Measurements from ENCODE around the gene AFDN. TPM values are rescaled to one million over a fixed set of nuclear protein-coding genes. Genes with fewer than 3 reads are reported as not detected.

The AFDN gene
- total and polyA plus RNA-seq, 2 of the 8 experiments (the other 6 are each of a cell fraction or from before 2014, with no cell fraction given): 53.4 to 192 TPM

DNA sequence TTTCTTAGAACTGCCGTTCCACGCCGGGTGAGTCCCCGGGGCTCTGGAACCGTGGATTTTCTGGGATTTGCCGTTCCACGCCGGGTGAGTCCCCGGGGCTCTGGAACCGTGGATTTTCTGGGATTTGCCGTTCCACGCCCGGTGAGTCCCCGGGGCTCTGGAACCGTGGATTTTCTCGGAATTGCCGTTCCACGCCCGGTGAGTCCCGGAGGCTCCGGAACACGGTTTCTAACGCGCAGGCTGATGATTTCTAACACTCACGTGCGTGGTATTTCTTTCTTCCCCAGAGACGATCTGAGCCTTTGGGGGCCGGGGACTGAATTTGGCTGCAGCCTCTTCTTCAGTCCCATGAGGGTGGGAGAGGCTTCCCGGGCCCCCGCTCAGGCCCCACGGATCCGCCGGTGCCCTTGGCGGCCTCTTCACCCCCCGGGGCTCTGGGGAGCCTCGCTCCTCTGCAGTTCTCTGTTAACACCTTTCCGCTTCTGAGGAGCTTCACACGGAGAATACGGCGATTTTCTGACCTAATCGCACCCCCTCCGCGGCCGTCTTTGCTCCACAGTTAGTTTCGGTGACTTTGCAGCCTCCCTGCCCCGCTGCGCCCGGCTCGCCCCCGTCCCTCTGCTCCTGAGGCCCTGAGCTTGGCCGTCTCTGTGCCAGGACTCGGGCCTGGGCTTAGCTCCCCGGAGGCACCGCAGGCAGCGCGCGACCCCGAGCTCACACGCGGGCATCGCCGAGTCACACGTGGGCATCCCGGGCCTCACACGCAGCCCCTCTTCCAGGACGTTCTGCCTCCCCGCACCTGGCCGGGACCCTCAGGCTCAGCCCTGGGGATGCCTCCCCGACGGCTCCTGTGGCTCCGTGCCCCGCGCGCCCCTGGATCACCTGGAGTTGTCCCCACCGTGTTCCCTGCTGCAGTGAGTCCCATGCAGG, 163.6 kb downstream of the AFDN start (continued):
- no peak for TF ChIP-seq SAP30 (IDR thresholded peaks at IDR 0.05; ENCODE audit: insufficient read depth, insufficient replicate concordance, low read length)
- no peak for TF ChIP-seq BACH1 (IDR thresholded peaks at IDR 0.05; ENCODE audit: low read length)
- TF ChIP-seq RFX5 (IDR thresholded peaks at IDR 0.05; ENCODE audit: borderline replicate concordance, low read depth, low read length): no peak
- no peak for TF ChIP-seq TBP (IDR thresholded peaks at IDR 0.05; ENCODE audit: low read depth, low read length)
- no peak for TF ChIP-seq CTCF (IDR thresholded peaks at IDR 0.05; ENCODE audit: control extremely low read depth in 1 of 3, insufficient read depth in 1 of 3, low read depth in 1 of 3, low read length in 3 of 3)

Data from H1 (cell line).